WI38 (cell line): ENCODE measurements around the gene ZNHIT3.
"Not testable (repeated sequence)": the region's sequence is repeated elsewhere in the genome, so short reads cannot be mapped to it uniquely, and the experiment has no call there.

Source experiments
- H3K4me3 ChIP-seq: 2 replicates; pipeline ENCODE4 v1.5.1; 2011; ENCODE audit warnings: low read depth, mild to moderate bottlenecking, control low read depth, low read length
- TF ChIP-seq, protein P1 (sequence below): IDR thresholded peaks from 2 replicates; pipeline ENCODE4 v1.5.1; 2012; ENCODE audit warnings: low read depth, mild to moderate bottlenecking, control low read depth, low read length

ZNHIT3 gene

GRCh38 chr17:36501963-36502362 lies 15.5 kb downstream of the ZNHIT3 start:
- TF ChIP-seq, protein P1, sequence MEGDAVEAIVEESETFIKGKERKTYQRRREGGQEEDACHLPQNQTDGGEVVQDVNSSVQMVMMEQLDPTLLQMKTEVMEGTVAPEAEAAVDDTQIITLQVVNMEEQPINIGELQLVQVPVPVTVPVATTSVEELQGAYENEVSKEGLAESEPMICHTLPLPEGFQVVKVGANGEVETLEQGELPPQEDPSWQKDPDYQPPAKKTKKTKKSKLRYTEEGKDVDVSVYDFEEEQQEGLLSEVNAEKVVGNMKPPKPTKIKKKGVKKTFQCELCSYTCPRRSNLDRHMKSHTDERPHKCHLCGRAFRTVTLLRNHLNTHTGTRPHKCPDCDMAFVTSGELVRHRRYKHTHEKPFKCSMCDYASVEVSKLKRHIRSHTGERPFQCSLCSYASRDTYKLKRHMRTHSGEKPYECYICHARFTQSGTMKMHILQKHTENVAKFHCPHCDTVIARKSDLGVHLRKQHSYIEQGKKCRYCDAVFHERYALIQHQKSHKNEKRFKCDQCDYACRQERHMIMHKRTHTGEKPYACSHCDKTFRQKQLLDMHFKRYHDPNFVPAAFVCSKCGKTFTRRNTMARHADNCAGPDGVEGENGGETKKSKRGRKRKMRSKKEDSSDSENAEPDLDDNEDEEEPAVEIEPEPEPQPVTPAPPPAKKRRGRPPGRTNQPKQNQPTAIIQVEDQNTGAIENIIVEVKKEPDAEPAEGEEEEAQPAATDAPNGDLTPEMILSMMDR = no peak
- H3K4me3 ChIP-seq = no peak overlapping the region

GRCh38 chr17:36503456-36504155 lies 17.1 kb downstream of the ZNHIT3 start:
- TF ChIP-seq, protein P1 = no peak
- no peak overlapping the region for H3K4me3 ChIP-seq

DNA sequence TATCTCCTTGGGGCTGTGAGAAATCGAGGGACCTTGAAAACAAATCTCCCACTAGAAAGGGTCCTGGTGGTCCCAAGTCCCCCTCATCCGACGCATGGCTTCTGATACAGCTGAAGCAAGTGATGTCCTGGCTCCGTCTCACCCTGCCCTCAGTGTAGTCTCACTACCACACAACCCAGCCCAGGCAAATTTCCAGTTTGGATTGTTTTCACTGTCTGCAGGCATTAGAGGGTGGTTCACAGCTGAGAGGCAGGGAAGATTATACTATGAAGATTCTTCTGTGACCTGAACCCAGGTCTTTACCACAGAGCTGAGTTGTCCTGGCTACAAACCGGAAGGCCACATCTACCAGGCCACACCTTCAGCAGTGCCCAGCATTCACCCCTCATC lies 17.7 kb downstream of the ZNHIT3 start:
- TF ChIP-seq, protein P1 = no peak

GRCh38 chr17:36505171-36505570 lies 18.7 kb downstream of the ZNHIT3 start:
- no peak overlapping the region for H3K4me3 ChIP-seq
- TF ChIP-seq, protein P1 = no peak

More for the DNA sequence above, 17.7 kb downstream of the ZNHIT3 start:
- H3K4me3 ChIP-seq = no peak overlapping the region

- no peak overlapping the region for H3K4me3 ChIP-seq
- TF ChIP-seq, protein P1 = no peak
Observed at GRCh38 chr17:36506249-36506826, 19.9 kb downstream of the ZNHIT3 start.

GRCh38 chr17:36506831-36507230 lies 20.4 kb downstream of the ZNHIT3 start:
- TF ChIP-seq, protein P1 = no peak
- no peak overlapping the region for H3K4me3 ChIP-seq

- TF ChIP-seq, protein P1 = no peak
- no peak overlapping the region for H3K4me3 ChIP-seq
Observed at GRCh38 chr17:36507266-36507665, 20.8 kb downstream of the ZNHIT3 start.

GRCh38 chr17:36508439-36508838 lies 22.0 kb downstream of the ZNHIT3 start:
- not testable (repeated sequence) for H3K4me3 ChIP-seq
